ENCODE data around the gene TMEM109.

The TMEM109 gene

GRCh38 chr11:60924110-60924905 lies 10.3 kb downstream of the TMEM109 start, which contains the start of gene TMEM132A (continued):
- no peak for TF ChIP-seq ZNF449 (tag by site-specific recombination; IDR thresholded peaks at IDR 0.05)
- TF ChIP-seq TRIM28 (IDR thresholded peaks at IDR 0.05; ENCODE audit: borderline replicate concordance, low read length): peak; percentile 92; the same call in 1 of the 2 replicates
- no peak for TF ChIP-seq ZNF518A (tag by site-specific recombination; conservative IDR thresholded peaks at IDR 0.05; ENCODE audit: low read depth)
- 0 out of 2 replicates have a peak, but pooled peaks have one; percentile 35 for TF ChIP-seq GLIS2 (tag by site-specific recombination; IDR thresholded peaks at IDR 0.05)
- no peak for TF ChIP-seq ZSCAN16 (tag by site-specific recombination; IDR thresholded peaks at IDR 0.05)
- peak; percentile 47; the same call in 1 of the 2 replicates for TF ChIP-seq SP7 (tag by site-specific recombination; IDR thresholded peaks at IDR 0.05)
- no peak for TF ChIP-seq ZNF138 (tag by site-specific recombination; IDR thresholded peaks at IDR 0.05; ENCODE audit: borderline replicate concordance)
- peak; percentile 83; the same call in 1 of the 2 replicates for TF ChIP-seq ZNF600 (tag by site-specific recombination; IDR thresholded peaks at IDR 0.05)
- TF ChIP-seq ZSCAN30 (tag by site-specific recombination; IDR thresholded peaks at IDR 0.05): peak; percentile 35; the same call in 1 of the 2 replicates
- TF ChIP-seq ZBTB48 (tag by site-specific recombination; IDR thresholded peaks at IDR 0.05): peak; percentile 88
- TF ChIP-seq, protein P1, sequence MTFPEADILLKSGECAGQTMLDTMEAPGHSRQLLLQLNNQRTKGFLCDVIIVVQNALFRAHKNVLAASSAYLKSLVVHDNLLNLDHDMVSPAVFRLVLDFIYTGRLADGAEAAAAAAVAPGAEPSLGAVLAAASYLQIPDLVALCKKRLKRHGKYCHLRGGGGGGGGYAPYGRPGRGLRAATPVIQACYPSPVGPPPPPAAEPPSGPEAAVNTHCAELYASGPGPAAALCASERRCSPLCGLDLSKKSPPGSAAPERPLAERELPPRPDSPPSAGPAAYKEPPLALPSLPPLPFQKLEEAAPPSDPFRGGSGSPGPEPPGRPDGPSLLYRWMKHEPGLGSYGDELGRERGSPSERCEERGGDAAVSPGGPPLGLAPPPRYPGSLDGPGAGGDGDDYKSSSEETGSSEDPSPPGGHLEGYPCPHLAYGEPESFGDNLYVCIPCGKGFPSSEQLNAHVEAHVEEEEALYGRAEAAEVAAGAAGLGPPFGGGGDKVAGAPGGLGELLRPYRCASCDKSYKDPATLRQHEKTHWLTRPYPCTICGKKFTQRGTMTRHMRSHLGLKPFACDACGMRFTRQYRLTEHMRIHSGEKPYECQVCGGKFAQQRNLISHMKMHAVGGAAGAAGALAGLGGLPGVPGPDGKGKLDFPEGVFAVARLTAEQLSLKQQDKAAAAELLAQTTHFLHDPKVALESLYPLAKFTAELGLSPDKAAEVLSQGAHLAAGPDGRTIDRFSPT (tag by site-specific recombination; IDR thresholded peaks at IDR 0.05): no peak
- no peak for TF ChIP-seq ZNF169 (tag by site-specific recombination; IDR thresholded peaks at IDR 0.05)
- TF ChIP-seq ZNF292 (tag by site-specific recombination; IDR thresholded peaks at IDR 0.05; ENCODE audit: borderline replicate concordance, low read depth): no peak
- TF ChIP-seq ZNF248 (tag by site-specific recombination; IDR thresholded peaks at IDR 0.05): no peak
- TF ChIP-seq, protein P2, sequence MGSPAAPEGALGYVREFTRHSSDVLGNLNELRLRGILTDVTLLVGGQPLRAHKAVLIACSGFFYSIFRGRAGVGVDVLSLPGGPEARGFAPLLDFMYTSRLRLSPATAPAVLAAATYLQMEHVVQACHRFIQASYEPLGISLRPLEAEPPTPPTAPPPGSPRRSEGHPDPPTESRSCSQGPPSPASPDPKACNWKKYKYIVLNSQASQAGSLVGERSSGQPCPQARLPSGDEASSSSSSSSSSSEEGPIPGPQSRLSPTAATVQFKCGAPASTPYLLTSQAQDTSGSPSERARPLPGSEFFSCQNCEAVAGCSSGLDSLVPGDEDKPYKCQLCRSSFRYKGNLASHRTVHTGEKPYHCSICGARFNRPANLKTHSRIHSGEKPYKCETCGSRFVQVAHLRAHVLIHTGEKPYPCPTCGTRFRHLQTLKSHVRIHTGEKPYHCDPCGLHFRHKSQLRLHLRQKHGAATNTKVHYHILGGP (tag by site-specific recombination; IDR thresholded peaks at IDR 0.05): no peak
- no peak for TF ChIP-seq FEZF1 (tag by site-specific recombination; IDR thresholded peaks at IDR 0.05)
- no peak for TF ChIP-seq ZNF626 (tag by site-specific recombination; IDR thresholded peaks at IDR 0.05)
- no peak for TF ChIP-seq ZNF555 (tag by site-specific recombination; conservative IDR thresholded peaks at IDR 0.05)

All from HEK293 (cell line).